Measurements from ENCODE around the gene AK4.

The AK4 gene

GRCh38 chr1:65174585-65174984 is 26.6 kb downstream of the AK4 start:
- no peaks in the 10 kb centered on the region for H4K20me1 ChIP-seq (ENCODE audit: insufficient read depth, low read length)
- H3K4me2 ChIP-seq (ENCODE audit: insufficient read depth, low read length) = no peak overlapping the region
- TF ChIP-seq, protein P1, sequence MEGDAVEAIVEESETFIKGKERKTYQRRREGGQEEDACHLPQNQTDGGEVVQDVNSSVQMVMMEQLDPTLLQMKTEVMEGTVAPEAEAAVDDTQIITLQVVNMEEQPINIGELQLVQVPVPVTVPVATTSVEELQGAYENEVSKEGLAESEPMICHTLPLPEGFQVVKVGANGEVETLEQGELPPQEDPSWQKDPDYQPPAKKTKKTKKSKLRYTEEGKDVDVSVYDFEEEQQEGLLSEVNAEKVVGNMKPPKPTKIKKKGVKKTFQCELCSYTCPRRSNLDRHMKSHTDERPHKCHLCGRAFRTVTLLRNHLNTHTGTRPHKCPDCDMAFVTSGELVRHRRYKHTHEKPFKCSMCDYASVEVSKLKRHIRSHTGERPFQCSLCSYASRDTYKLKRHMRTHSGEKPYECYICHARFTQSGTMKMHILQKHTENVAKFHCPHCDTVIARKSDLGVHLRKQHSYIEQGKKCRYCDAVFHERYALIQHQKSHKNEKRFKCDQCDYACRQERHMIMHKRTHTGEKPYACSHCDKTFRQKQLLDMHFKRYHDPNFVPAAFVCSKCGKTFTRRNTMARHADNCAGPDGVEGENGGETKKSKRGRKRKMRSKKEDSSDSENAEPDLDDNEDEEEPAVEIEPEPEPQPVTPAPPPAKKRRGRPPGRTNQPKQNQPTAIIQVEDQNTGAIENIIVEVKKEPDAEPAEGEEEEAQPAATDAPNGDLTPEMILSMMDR (IDR thresholded peaks at IDR 0.05; ENCODE audit: borderline replicate concordance, extremely low read depth, low read length, poor library complexity, severe bottlenecking) = no peak
- TF ChIP-seq EZH2 (IDR thresholded peaks at IDR 0.05; ENCODE audit: borderline replicate concordance, low read depth, low read length, severe bottlenecking) = no peak
- H3K4me1 ChIP-seq (ENCODE audit: insufficient read depth, low read length) = no peaks in the 10 kb centered on the region
- no peak overlapping the region for H3K9ac ChIP-seq (ENCODE audit: low read depth, low read length)
- no peak overlapping the region for H3K27ac ChIP-seq (ENCODE audit: low read length)
- H3K4me3 ChIP-seq (ENCODE audit: low read depth in 1 of 2, low read length in 2 of 2) = no peak overlapping the region
- H3K36me3 ChIP-seq (ENCODE audit: insufficient read depth, low read length) = no peaks in the 10 kb centered on the region
- DNase-seq (no peak), ATAC-seq (ENCODE audit: insufficient read depth, low read depth) (no peak)
- no peaks in the 10 kb centered on the region for H3K9me3 ChIP-seq (ENCODE audit: insufficient read depth, low read length, severe bottlenecking)
- H3K79me2 ChIP-seq (ENCODE audit: insufficient read depth, low read length) = no peaks in the 10 kb centered on the region
- no peak overlapping the region for H2AFZ ChIP-seq (ENCODE audit: low read depth, low read length)
- peaks cover 5% of the 10 kb centered on the region for H3K27me3 ChIP-seq (ENCODE audit: insufficient read depth, low read length, poor library complexity)

- Histone ChIP-seq H3K9me3 (ENCODE audit: insufficient read depth, low read length, severe bottlenecking) (no peaks in the 10 kb centered on the region), H3K4me2 (ENCODE audit: insufficient read depth, low read length) (no peak overlapping the region), H4K20me1 (ENCODE audit: insufficient read depth, low read length) (no peaks in the 10 kb centered on the region), H2AFZ (ENCODE audit: low read depth, low read length) (no peak overlapping the region), H3K79me2 (ENCODE audit: insufficient read depth, low read length) (no peaks in the 10 kb centered on the region), H3K4me1 (ENCODE audit: insufficient read depth, low read length) (no peaks in the 10 kb centered on the region), H3K9ac (ENCODE audit: low read depth, low read length) (no peak overlapping the region), H3K27me3 (ENCODE audit: insufficient read depth, low read length, poor library complexity) (peaks cover 9% of the 10 kb centered on the region), H3K27ac (ENCODE audit: low read length) (no peak overlapping the region), H3K4me3 (ENCODE audit: low read depth in 1 of 2, low read length in 2 of 2) (no peak overlapping the region), H3K36me3 (ENCODE audit: insufficient read depth, low read length) (no peaks in the 10 kb centered on the region)
- ATAC-seq (ENCODE audit: insufficient read depth, low read depth) = no peak
- no peak for TF ChIP-seq EZH2 (IDR thresholded peaks at IDR 0.05; ENCODE audit: borderline replicate concordance, low read depth, low read length, severe bottlenecking)
- TF ChIP-seq, protein P1 (IDR thresholded peaks at IDR 0.05; ENCODE audit: borderline replicate concordance, extremely low read depth, low read length, poor library complexity, severe bottlenecking) = no peak
- DNase-seq = no peak
Observed at GRCh38 chr1:65175171-65176055, 27.4 kb downstream of the AK4 start.

DNA sequence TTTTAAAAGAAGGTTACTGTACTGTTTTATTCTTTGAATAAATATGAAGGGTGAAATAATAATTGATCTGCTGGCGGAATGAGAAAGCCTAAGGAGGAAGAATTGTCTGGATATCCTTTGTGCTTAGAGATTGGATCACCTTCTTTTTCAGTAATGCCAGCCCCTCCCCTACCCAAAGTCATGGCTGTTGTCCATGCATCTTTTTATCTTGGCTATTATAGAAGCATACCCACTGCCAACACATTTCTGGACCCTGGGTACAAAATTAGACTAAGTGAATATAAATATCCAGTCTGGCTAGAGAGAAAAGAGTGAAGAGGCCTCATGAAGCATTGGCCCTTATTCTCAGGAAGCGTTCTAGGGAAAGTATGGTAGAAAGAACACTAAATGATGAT is 28.1 kb downstream of the AK4 start:
- Histone ChIP-seq H3K79me2 (ENCODE audit: insufficient read depth, low read length) (no peaks in the 10 kb centered on the region), H4K20me1 (ENCODE audit: insufficient read depth, low read length) (no peaks in the 10 kb centered on the region)
- ATAC-seq (ENCODE audit: insufficient read depth, low read depth) = no peak

More for the DNA sequence above, 28.1 kb downstream of the AK4 start:
- no peak overlapping the region for H3K9ac ChIP-seq (ENCODE audit: low read depth, low read length)
- no peak for TF ChIP-seq EZH2 (IDR thresholded peaks at IDR 0.05; ENCODE audit: borderline replicate concordance, low read depth, low read length, severe bottlenecking)
- TF ChIP-seq, protein P1 (IDR thresholded peaks at IDR 0.05; ENCODE audit: borderline replicate concordance, extremely low read depth, low read length, poor library complexity, severe bottlenecking) = no peak
- H3K27ac ChIP-seq (ENCODE audit: low read length) = no peak overlapping the region
- H3K4me3 ChIP-seq (ENCODE audit: low read depth in 1 of 2, low read length in 2 of 2) = no peak overlapping the region
- H3K36me3 ChIP-seq (ENCODE audit: insufficient read depth, low read length) = no peaks in the 10 kb centered on the region
- H2AFZ ChIP-seq (ENCODE audit: low read depth, low read length) = no peak overlapping the region
- no peaks in the 10 kb centered on the region for H3K4me1 ChIP-seq (ENCODE audit: insufficient read depth, low read length)
- no peak overlapping the region for H3K4me2 ChIP-seq (ENCODE audit: insufficient read depth, low read length)
- peaks cover 9% of the 10 kb centered on the region for H3K27me3 ChIP-seq (ENCODE audit: insufficient read depth, low read length, poor library complexity)
- H3K9me3 ChIP-seq (ENCODE audit: insufficient read depth, low read length, severe bottlenecking) = no peaks in the 10 kb centered on the region
- no peak for DNase-seq

All from DND-41 (cell line).